GM18951 (cell line): ENCODE results near the gene GPRC5D.

Source experiments
- POLR2A ChIP-seq: IDR thresholded peaks from 4 replicates; pipeline ENCODE4 v1.6.1; 2011; ENCODE audit warnings: mild to moderate bottlenecking; ENCODE audit not compliant: insufficient read length, insufficient read depth; ENCODE audit errors: extremely low read depth
- in situ Hi-C: fragments of 300-500 bp; cut with MboI; formaldehyde crosslinking; loops from one replicate; pipeline ENCODE4 v1.12.0; 2022; ENCODE audit warnings: low sequenced_read_pairs, mixed read lengths, inconsistent platforms; ENCODE audit not compliant: unreplicated experiment

Gene GPRC5D

GRCh38 chr12:12941450-12942350, 10.3 kb downstream of the GPRC5D start:
- TF ChIP-seq POLR2A = no peak
- in situ Hi-C loops = no loop called here

GRCh38 chr12:12939888-12940287, 12.1 kb downstream of the GPRC5D start:
- TF ChIP-seq POLR2A = no peak
- in situ Hi-C loops = no loop called here

DNA sequence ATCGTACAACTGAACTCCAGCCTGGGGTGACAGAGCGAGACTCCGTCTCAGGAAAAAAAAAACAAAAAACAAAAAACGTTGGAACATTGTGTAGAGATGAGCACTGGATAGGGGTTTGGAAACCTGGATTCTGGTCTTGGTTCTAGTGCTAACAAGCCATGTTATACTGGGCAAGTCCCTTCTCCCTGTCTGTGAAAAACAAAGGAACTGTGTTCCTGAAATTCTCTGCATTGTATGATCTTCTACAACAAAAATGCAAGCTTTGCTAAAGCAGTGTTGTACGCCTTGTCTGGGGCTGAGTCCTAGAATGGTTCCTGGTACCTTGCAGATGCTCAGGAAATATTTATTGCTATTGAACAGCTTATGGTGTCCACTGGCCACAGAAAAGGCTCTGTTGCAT, 13.4 kb downstream of the GPRC5D start:
- in situ Hi-C loops = no loop called here
- TF ChIP-seq POLR2A = no peak

- in situ Hi-C loops = no loop called here
- TF ChIP-seq POLR2A = no peak
Measured at GRCh38 chr12:12936983-12937491, 14.9 kb downstream of the GPRC5D start.

DNA sequence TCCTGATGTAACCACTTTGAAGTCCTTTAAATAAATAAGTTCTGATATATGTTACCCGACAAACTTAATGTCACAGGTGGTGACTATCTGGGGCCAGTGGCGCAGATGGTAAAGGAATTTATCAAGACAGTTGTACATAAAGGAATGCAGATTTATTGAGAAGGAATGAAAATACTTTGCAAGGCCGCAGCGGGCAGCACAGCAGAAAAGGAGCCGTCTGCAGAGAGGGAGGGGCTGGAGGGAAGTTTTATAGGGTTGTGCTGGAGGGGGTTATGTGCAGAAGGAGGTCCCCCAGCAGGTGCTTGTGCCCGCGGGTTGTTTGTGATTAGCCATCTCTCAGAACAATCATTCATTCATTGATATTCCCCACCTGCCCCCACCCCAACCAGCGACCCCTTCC, 17.4 kb downstream of the GPRC5D start:
- TF ChIP-seq POLR2A = no peak

DNA sequence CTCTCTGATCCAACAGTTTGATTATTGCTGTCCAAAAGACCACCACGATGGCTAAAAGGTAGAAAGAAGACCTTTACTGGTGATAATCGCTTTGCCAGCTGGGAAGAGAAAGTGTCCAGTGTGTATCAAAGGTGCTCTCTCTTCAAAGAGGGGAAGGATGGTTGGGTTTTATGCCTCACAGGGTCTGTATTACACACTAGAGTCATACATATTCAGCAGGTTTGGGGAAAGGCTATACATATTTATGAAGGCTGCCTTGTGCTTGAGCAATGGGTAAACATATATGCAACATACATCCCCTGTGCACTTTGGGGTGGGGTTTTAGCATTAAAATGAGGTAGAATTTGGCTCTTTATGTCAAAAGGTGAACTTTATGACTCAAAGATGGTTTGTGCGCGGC, 18.2 kb downstream of the GPRC5D start:
- in situ Hi-C loops = no loop called here
- no peak for TF ChIP-seq POLR2A

More for the DNA sequence above, 17.4 kb downstream of the GPRC5D start:
- in situ Hi-C loops = no loop called here

GRCh38 chr12:12930633-12931219, 21.2 kb downstream of the GPRC5D start:
- in situ Hi-C loops = no loop called here
- TF ChIP-seq POLR2A = no peak

DNA sequence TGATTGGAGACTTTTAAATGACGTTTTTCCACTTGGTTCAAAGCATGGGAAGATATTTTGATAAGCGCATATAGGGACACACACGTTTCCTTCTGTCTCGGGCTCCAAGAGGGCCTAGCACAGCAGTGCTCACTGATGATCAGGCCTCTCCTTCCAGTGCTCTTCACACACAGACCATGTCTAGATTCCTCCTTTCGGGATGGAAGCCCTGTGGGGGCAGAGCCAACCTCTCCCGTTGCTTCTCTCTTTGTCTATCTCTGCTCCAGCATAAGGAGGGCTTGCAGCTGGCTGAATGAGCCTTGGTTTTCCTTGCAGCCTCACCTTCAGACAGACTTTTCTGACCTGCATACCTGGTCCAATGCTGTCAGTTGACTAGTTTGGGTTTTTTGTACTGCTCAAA, 22.3 kb downstream of the GPRC5D start:
- in situ Hi-C loops = no loop called here
- no peak for TF ChIP-seq POLR2A

- in situ Hi-C loops = no loop called here
- no peak for TF ChIP-seq POLR2A
Measured at GRCh38 chr12:12927211-12928079, 24.5 kb downstream of the GPRC5D start.

DNA sequence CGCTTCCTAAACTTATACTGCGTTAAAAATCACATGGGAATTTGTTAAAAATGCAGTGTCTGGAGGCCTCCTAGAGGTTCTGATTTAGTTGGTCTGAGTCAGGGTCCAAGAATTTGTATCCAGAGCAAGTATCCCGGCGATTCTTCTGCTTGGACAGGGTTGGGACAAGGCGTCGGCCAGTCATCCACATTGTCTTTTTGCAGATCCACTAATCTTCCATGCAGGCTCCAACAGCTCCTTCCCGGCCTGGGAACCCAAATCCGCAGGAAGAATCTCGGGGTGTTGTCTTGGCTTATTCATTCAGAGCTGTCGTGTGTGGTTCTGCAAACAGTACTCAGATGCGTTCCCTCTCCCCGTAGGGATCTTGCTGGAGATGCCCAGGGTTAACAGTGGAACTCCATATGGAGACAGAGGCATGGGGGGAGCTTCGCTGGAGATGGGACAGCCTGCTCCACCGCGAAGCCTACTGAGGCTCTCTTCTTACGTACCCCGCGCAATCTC, 25.3 kb downstream of the GPRC5D start:
- in situ Hi-C loops = no loop called here
- TF ChIP-seq POLR2A = no peak

- in situ Hi-C loops = no loop called here
- no peak for TF ChIP-seq POLR2A
Measured at GRCh38 chr12:12925388-12925787, 26.6 kb downstream of the GPRC5D start.

GRCh38 chr12:12924169-12924568, 27.8 kb downstream of the GPRC5D start:
- no peak for TF ChIP-seq POLR2A
- in situ Hi-C loops = no loop called here

GRCh38 chr12:12922978-12923377, 29.0 kb downstream of the GPRC5D start:
- TF ChIP-seq POLR2A = no peak
- in situ Hi-C loops = no loop called here
